GM19240 (cell line): ENCODE results near the gene ZNF483.
A peak's percentile ranks its signal among the peaks of the same experiment; 100 is the strongest.
"Not testable (repeated sequence)": the region's sequence is repeated elsewhere in the genome, so short reads cannot be mapped to it uniquely, and the experiment has no call there.

Source experiments
- DNase-seq: peaks from one replicate; pipeline ENCODE4 v3.0.0; 2011; ENCODE audit warnings: low spot score; ENCODE audit not compliant: insufficient read length

Gene ZNF483

DNA sequence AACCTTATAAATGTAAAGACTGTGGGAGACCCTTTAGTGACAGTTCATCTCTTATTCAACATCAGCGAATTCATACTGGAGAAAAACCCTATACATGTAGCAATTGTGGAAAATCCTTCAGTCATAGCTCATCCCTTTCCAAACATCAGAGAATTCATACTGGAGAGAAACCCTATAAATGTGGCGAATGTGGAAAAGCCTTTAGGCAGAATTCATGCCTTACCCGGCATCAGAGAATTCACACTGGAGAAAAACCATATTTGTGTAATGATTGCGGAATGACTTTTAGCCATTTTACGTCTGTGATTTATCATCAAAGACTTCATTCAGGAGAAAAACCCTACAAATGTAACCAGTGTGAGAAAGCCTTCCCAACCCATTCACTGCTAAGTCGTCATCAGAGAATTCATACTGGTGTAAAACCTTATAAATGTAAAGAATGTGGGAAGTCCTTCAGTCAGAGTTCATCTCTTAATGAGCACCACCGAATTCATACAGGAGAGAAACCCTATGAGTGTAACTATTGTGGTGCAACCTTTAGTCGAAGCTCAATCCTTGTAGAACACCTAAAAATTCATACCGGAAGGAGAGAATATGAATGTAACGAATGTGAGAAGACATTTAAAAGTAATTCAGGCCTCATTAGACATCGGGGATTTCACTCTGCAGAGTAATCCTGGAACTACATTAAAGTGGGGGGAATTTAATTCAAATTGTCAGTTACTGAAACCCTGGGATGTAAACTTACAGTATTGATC lies 17.7 kb downstream of the ZNF483 start:
- DNase-seq: no peak

DNA sequence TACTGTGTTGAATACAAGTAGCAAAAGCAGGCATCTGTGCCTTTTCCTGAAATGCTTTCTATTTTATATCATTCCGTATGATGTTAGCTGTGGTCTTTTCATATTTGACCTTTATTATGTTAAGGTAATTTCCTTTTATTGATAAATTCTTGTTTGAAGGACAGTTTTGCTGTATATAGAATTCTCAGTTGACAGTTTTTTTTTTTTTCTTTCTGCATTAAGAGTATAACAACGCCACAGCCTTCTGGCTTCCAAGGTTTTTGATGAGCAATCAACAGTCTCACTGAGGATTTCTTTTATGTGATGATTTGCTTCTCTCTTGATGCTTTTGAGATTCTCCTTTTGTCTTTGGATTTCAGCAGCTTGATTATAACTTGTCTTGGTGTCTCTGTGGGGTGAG lies 23.6 kb downstream of the ZNF483 start:
- no peak for DNase-seq

DNA sequence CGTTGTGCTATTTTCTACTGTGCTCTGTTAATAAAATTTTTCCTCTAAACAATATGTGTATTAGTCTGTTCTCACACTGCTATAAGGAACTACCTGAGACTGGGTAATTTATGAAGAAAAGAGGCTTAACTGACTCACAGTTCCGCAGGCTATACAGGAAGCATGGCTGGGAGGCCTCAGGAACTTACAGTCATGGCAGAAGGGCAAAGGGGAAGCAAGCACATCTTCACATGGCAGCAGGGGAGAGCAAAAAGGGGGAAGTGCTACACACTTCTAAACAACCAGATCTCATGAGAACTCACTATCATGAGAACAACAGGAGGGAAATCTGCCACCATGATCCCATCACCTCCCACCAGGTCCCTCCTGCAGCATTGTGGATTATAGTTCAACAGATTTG lies 30.4 kb downstream of the ZNF483 start:
- not testable (repeated sequence) for DNase-seq

DNA sequence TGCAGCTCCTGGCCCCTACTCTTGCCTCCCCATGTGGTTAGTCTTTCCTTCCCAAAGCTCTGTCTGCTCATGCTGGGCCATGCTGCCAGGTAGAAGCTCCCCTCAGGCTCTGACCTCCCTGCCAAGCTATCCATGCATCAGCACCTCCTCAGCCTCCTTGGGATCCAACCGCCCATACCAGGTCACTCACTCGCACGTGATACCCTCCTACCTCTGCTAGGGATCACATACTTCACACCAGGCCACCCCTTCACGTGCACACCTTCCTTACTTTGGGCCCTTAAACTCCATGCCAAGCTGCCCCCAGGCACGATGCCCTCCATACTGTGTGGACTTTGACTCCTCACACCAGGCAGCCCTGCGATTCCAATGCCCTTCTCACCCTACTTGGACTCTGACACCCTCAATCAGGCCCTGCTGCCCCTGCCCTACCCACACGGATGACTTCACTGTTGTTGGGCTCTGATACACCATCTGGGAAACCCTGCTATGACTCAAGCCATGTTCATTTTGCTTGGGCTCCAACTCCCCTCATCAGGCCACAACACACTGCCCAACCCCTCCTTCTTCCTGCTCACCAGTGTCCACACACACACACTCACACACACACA lies 34.1 kb downstream of the ZNF483 start:
- DNase-seq: no peak

- no peak for DNase-seq
Measured at GRCh38 chr9:111561165-111561719, 36.3 kb downstream of the ZNF483 start.

- no peak for DNase-seq
Measured at GRCh38 chr9:111566234-111566633, 41.3 kb downstream of the ZNF483 start.

DNA sequence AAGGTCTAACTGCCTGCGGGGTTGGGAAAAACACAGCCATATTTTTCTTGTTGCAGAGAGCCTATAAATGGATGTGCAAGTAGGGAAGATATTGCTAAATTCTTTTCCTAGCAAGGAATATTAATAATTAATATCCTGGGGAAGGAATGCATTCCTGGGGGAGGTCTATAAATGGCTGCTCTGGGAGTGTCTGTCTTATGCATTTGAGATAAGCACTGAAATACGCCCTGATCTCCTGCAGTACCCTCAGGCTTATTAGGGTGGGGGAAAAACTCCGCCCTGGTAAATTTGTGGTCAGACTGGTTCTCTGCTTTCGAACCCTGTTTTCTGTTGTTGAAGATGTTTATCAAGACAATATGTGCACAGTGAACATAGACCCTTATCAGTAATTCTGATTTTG lies 43.1 kb downstream of the ZNF483 start:
- DNase-seq: not testable (repeated sequence)

DNA sequence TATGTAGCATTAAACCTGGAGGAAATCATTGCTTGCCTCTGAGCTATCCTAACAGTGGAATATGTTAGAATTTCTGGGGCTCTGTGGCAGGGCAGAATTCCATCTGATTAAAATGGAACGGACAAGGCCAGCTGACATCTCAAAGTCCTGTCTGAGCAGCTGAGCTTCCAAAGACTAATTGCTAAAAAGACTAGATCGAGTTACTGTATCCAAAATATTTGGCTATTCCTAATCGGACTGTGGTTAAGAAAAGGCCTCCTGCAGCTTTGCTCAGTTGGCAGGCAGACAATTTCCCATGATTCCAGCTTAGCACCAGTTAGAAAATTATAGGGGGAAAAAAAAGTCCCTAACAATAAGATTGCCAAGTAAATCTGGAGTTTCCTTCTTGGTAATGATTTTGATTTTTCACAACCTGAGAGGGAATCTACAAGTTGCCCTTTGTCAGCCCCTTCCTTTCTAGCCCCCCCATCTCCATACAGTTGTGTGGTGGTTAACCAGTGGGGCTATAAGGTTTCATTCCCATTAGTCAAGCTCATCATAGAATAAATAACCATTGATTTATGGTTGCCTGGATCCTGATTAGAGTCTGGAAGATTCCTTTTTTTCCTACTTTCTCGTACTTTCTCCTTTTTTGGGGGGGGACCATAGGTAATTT lies 48.1 kb downstream of the ZNF483 start:
- no peak for DNase-seq

GRCh38 chr9:111582888-111583287 lies 57.9 kb downstream of the ZNF483 start:
- DNase-seq: no peak

- no peak for DNase-seq
Measured at GRCh38 chr9:111586378-111586777, 61.4 kb downstream of the ZNF483 start.

- DNase-seq: no peak
Measured at GRCh38 chr9:111588846-111589245, 63.9 kb downstream of the ZNF483 start.

DNA sequence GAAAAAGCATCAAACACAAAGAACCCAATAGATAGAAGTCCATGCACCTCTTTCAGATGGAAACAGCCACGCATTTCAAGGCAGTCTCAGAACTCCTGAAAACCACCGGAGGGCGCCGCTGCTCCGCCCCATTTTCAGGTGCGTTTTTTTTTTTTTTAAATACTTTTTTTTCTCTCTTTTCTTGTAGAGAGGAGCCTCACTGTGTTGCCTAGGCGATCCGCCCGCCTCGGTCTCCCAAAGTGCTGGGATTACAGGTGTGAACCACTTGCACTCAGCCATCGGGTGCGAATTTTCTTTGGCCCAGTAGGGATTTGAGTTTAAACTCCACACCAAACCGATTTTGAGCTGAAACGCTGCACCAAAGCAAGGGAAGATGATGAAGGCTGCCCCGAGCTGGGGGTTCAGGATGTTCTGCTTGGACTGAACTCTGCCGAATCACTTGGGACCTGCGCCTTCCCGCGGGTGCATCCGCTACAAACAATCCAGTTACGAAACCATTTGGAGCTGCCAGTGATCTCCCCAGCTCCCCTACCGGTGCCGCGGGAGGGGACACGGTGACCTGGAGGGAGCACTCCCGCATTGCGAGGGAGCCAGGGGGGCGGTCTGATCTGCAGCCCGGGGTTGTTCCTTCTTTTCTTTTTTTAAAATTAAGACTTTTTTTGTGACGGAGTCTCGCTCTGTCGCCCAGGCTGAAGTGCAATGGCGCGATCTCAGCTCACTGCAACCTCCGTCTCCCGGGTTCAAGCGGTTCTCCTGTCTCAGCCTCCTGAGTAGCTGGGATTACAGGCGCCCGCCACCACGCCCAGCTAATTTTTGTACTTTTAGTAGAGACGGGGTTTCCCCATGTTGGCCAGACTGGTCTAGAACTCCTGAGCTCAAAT lies 73.1 kb downstream of the ZNF483 start:
- peak; percentile 24 for DNase-seq

DNA sequence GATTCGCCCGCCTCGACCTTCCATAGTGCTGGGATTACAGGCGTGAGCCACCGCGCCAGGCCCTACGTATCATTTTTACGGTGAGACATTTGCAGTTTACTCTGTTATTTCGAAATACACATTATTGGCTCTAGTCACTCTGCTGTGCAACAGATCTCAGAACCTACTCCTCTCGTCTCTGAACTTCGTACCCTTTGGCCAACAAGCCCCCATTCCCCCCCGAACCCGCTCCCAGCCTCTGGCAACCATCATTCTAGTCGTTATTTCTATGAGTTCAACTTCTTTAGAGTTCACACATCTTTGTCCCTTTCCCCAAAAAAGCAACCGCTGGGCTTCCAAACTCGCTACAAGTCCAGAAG lies 73.7 kb downstream of the ZNF483 start:
- no peak for DNase-seq

GRCh38 chr9:111599092-111599954 lies 74.3 kb downstream of the ZNF483 start, which contains the start of gene PTGR1:
TSS of gene PTGR1 (minus strand) at chr9:111599647. CDS start at chr9:111597422, 2,225 bp downstream.
- DNase-seq: no peak

DNA sequence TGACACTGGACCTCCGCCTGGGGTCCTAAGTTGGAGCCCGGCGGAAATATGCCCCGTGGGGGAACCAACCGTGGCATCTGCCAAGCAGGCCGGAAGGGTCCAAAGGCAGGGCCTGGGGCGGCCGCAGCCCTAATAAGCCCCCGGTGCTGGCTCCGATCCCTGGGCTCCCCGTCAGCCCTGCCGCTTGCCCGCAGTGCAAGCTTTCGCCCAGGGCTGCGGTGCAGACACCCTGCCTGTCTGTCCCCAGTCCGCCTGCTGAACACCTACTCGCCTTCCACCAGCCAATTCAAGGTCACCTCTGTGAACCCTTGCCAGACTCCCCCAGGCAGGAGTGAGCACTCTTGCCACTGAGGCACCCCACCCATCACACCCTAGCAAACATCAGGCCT lies 75.0 kb downstream of the ZNF483 start:
- DNase-seq: no peak

DNA sequence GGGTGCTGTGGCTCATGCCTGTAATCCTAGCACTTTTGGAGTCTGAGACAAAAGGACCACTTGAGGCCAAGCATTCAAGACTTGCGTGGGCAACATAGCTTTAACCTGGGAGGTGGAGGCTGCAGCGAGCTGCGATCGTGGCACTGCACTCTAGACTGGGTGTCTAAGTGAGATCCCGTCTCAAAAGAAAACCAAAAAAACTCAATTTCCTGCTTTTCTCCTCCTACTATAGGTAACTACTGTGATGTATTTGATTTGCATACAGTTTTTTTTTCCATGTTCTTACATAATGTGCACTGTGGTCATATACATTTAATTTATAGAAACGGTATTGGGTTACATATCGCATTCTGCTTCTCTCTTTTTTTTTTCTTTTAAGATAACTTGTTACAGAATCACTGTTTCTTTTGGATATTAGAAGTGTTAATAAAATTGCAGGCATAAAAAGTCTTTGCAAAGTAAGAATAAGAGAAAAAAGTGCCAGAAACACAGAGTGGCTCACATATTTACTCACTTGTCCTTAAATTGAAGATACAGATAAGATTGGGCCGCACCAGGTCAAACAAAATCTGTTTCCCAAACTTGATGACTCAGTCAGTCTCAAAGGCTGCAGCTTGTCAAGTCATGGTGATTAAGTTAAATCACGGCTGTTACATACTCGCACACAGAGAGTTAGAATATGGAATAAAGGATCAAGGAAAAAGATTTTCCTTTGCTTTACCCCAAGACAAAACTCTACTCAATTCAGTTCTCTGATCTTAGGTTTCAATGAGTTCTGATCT lies 76.4 kb downstream of the ZNF483 start:
- DNase-seq: no peak

DNA sequence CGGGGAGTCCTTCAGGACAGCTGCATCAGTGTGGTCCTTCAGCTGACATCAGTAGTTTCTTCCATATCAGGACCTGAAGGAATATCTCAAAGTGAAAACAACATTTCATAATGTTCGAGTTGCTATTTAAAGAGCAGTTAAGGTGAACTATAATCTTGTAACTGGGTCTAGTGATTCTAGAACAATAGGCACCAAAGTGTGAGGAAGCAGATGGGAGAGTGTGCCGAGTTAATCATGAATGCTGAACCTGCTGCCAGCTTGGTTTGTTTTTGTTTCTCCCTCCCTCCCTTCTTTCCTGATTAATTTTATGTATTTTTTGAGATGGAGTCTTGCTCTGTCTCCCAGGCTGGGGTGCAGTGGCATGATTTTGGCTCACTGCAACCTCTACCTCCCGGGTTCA lies 78.1 kb downstream of the ZNF483 start:
- no peak for DNase-seq

GRCh38 chr9:111604054-111604615 lies 79.2 kb downstream of the ZNF483 start:
- DNase-seq: no peak

DNA sequence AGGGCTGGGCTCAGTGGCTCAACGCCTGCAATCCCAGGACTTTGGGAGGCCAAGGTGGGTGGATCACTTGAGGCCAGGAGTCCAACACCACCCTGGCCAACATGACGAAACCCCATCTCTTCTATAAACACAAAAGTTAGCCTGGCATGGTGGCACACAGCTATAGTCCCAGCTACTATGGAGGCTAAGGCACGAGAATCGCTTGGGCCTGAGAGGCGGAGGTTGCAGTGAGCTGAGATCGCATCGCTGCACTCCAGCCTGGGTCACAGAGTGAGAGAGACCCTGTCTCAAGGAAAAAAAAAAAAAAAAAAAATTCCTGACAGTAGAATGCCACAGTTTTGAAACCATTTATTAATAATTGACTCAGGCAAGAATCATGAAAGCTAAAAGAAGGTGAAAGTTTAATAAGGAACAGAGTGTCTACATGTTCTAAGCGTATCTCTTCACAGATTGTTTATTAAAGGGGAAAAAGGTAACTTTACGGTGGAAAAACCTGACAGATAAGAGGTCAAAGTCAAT lies 80.1 kb downstream of the ZNF483 start:
- no peak for DNase-seq
